Parathyroid adenoma (tissue), 2 donors: Measurements from ENCODE around the gene LAYN.

Experiments used
- H2AFZ ChIP-seq: fragments of 300-600 bp; sonication (generic); one replicate; pipeline ENCODE4 v1.7.0; 2017; ENCODE audit warnings: antibody characterized with exemption, mild to moderate bottlenecking
- H3K27ac ChIP-seq: fragments of 300-600 bp; sonication (generic); one replicate; pipeline ENCODE4 v1.7.0; 2017
- H3K27me3 ChIP-seq: fragments of 300-600 bp; sonication (generic); one replicate; pipeline ENCODE4 v1.7.0; 2017; ENCODE audit warnings: low read length; ENCODE audit not compliant: control insufficient read depth, insufficient read depth
- H3K36me3 ChIP-seq: fragments of 300-600 bp; sonication (generic); one replicate; pipeline ENCODE4 v1.7.0; 2017; ENCODE audit warnings: low read length; ENCODE audit not compliant: control insufficient read depth, insufficient read depth
- H3K4me1 ChIP-seq: fragments of 300-600 bp; sonication (generic); one replicate; pipeline ENCODE4 v1.7.0; 2017; ENCODE audit warnings: control low read depth
- H3K4me2 ChIP-seq: fragments of 300-600 bp; sonication (generic); one replicate; pipeline ENCODE4 v1.7.0; 2017; ENCODE audit warnings: low read length
- H3K4me3 ChIP-seq: fragments of 300-600 bp; sonication (generic); one replicate; pipeline ENCODE4 v1.7.0; 2017; ENCODE audit warnings: low read depth, low read length
- H3K79me2 ChIP-seq: fragments of 300-600 bp; sonication (generic); one replicate; pipeline ENCODE4 v1.7.0; 2017; ENCODE audit warnings: control low read depth
- H3K9ac ChIP-seq: fragments of 300-600 bp; sonication (generic); one replicate; pipeline ENCODE4 v1.7.0; 2017; ENCODE audit warnings: mild to moderate bottlenecking
- H3K9me3 ChIP-seq: fragments of 300-600 bp; sonication (generic); one replicate; pipeline ENCODE4 v1.7.0; 2017; ENCODE audit warnings: low read length; ENCODE audit not compliant: control insufficient read depth
- TF ChIP-seq, protein P1 (sequence below): fragments of 300-600 bp; sonication (generic); IDR thresholded peaks from one replicate; pipeline ENCODE4 v1.7.0; 2017; ENCODE audit warnings: antibody characterized with exemption, mild to moderate bottlenecking
- donor health status: primary hyperparathyroidism.

LAYN gene

DNA sequence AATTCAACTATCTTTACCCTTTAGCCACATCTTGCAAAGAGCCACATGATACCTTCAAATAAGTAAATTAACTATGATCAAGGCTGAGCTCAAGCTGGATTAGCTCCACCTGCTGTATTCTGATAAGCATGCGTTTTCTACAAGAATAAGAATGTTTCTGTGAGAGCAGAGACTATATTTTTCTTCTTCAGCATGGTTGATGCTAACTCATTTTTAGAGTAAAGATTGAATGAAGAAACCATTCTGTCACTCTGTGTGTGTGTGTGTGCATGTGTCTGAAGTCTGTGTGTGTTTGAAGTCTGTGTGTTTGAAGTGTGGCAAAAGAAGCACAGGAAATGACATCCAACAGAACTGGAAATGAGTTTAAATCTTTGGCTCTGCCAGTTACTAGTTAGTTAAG is 12.0 kb upstream of the LAYN start:
- TF ChIP-seq, protein P1, sequence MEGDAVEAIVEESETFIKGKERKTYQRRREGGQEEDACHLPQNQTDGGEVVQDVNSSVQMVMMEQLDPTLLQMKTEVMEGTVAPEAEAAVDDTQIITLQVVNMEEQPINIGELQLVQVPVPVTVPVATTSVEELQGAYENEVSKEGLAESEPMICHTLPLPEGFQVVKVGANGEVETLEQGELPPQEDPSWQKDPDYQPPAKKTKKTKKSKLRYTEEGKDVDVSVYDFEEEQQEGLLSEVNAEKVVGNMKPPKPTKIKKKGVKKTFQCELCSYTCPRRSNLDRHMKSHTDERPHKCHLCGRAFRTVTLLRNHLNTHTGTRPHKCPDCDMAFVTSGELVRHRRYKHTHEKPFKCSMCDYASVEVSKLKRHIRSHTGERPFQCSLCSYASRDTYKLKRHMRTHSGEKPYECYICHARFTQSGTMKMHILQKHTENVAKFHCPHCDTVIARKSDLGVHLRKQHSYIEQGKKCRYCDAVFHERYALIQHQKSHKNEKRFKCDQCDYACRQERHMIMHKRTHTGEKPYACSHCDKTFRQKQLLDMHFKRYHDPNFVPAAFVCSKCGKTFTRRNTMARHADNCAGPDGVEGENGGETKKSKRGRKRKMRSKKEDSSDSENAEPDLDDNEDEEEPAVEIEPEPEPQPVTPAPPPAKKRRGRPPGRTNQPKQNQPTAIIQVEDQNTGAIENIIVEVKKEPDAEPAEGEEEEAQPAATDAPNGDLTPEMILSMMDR = no peak
- H3K4me2 ChIP-seq = no peak overlapping the region
- H3K79me2 ChIP-seq = no peaks in the 10 kb centered on the region
- H3K4me3 ChIP-seq = no peak overlapping the region
- H3K36me3 ChIP-seq = no peaks in the 10 kb centered on the region
- H3K4me1 ChIP-seq = no peaks in the 10 kb centered on the region
- H3K9ac ChIP-seq = no peak overlapping the region
- H3K27ac ChIP-seq = no peak overlapping the region
- no peak overlapping the region for H2AFZ ChIP-seq
- no peaks in the 10 kb centered on the region for H3K27me3 ChIP-seq
- H3K9me3 ChIP-seq = no peaks in the 10 kb centered on the region

DNA sequence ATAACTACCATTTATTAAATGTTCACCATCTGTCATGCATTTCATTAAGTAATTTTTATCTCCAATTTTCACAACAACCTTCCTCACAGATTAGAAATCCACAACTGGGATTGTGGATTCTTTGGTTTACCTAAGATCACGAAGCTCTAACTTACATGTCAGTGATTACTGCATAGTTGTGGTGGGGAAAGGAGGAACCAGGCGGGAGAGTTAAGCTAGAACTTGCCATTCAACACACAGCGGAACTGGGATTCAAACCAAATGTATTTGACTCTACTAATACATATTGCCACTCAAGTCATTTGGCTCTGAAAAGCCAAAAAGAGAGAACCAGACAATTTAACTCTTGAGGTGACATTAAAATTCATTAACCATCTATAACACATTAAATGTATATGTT is 10.4 kb upstream of the LAYN start:
- H3K4me2 ChIP-seq = no peak overlapping the region
- TF ChIP-seq, protein P1 = no peak
- H2AFZ ChIP-seq = no peak overlapping the region
- no peaks in the 10 kb centered on the region for H3K27me3 ChIP-seq
- H3K27ac ChIP-seq = no peak overlapping the region
- H3K79me2 ChIP-seq = no peaks in the 10 kb centered on the region
- H3K4me1 ChIP-seq = no peaks in the 10 kb centered on the region
- H3K4me3 ChIP-seq = no peak overlapping the region
- H3K9me3 ChIP-seq = no peaks in the 10 kb centered on the region
- no peaks in the 10 kb centered on the region for H3K36me3 ChIP-seq
- H3K9ac ChIP-seq = no peak overlapping the region

DNA sequence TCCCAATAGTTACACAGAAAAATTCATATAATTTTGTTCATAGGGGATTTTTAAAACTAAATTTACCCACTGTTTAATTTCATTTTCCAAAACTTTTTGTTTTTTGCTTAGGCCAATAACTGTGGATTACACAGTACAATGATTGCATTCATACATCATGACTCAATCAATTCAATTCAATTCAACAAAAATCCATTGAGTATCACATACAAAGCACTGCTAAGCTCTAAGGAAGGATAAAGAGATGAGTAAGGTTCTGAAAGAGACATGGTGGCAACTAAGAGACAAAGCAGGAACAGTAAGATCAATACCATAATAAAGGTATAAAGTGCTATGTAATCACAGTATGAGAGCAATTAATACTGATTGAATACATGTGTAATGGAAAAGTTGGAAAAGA is 9.4 kb upstream of the LAYN start:
- H3K79me2 ChIP-seq = no peaks in the 10 kb centered on the region
- no peak overlapping the region for H3K4me2 ChIP-seq

DNA sequence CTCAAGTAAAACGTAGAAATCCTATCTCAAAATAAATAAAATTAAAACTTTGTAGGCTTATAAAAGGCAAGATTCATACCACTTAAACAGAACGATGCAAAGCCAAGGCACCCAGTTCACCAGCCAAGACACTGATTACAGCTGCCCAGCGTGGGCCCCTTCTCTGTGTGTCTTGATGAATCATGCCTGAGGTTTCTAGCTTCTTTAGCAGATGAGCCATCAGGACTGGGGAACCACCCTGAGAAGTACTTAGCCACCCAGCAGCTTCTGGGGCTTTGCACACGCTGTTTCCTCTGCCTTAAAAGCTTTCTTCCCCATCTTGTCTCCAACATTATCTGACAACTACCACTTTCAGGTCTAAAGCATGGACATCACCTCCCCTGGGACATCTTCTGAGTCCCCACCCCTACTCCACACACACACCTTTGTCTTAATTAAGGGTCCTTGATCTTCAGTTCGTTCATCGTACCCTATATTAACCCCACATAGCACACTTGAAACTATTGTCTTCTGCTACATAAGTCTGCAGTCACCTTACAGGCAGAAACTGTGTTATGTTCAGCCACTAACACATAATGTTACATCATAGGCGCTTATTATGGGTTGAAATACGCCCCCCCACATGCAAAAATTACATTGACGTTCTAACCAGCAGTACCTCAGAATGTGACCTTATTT is 8.7 kb upstream of the LAYN start:
- Histone ChIP-seq H3K79me2 (no peaks in the 10 kb centered on the region), H3K9ac (no peak overlapping the region), H2AFZ (no peak overlapping the region), H3K4me1 (no peaks in the 10 kb centered on the region), H3K4me3 (no peak overlapping the region), H3K27me3 (no peaks in the 10 kb centered on the region), H3K36me3 (no peaks in the 10 kb centered on the region), H3K9me3 (no peaks in the 10 kb centered on the region), H3K4me2 (no peak overlapping the region), H3K27ac (no peak overlapping the region)
- TF ChIP-seq, protein P1 = no peak

More for the DNA sequence above, 9.4 kb upstream of the LAYN start:
- no peaks in the 10 kb centered on the region for H3K4me1 ChIP-seq
- no peaks in the 10 kb centered on the region for H3K27me3 ChIP-seq
- H3K9ac ChIP-seq = no peak overlapping the region
- no peaks in the 10 kb centered on the region for H3K9me3 ChIP-seq
- no peaks in the 10 kb centered on the region for H3K36me3 ChIP-seq
- TF ChIP-seq, protein P1 = no peak
- no peak overlapping the region for H3K27ac ChIP-seq
- no peak overlapping the region for H2AFZ ChIP-seq
- H3K4me3 ChIP-seq = no peak overlapping the region

DNA sequence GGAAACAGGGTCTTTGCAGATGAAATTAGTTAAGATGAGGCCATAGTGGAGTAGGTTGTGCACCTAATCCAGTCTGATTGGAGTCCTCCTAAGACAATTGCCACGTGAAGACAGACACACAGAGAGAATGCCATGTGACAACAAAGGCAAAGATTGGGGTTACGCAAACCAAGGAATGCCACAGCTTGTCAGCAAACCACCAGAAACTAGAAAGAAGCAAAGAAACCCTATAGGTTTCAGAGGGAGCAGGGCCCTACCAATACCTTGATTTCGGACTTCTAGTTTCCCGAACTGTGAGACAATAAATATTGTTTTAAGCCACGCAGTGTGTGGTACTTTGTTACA is 8.2 kb upstream of the LAYN start:
- Histone ChIP-seq H3K27ac (no peak overlapping the region), H3K36me3 (no peaks in the 10 kb centered on the region), H3K9ac (no peak overlapping the region), H3K79me2 (no peaks in the 10 kb centered on the region), H3K9me3 (no peaks in the 10 kb centered on the region), H3K4me3 (no peak overlapping the region), H3K27me3 (no peaks in the 10 kb centered on the region), H3K4me2 (no peak overlapping the region), H2AFZ (no peak overlapping the region), H3K4me1 (no peaks in the 10 kb centered on the region)
- TF ChIP-seq, protein P1 = no peak
